GM12873 (cell line): ENCODE measurements around the gene EHMT1.

Experiments used
- CTCF ChIP-seq: IDR thresholded peaks from 2 replicates; pipeline ENCODE4 v1.5.1; 2012; ENCODE audit warnings: low read depth, mild to moderate bottlenecking, moderate library complexity, low read length, control low read depth; ENCODE audit not compliant: insufficient read depth; ENCODE audit errors: missing control alignments

EHMT1 gene

DNA sequence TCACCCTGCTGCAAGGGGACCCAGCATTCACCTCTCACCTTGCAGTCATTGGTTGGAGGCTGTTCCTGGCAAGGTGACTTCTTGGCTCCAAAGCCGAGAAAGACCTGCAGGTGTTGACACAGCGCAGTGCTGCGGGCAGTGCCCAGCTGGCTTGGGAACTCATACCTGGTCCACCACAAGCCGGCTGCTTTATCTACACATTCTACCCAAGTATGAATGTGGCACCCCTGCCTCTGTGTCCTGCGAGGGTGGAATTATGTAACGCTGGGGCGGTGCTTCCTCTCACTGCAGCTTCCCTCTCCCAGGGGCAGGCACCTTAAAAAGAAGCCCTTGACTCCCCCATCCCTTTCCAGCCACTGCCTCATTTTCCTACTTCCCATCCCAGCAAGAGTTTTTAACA is 26.0 kb upstream of the EHMT1 start:
- TF ChIP-seq CTCF = no peak

GRCh38 chr9:137593176-137593575 is 25.6 kb upstream of the EHMT1 start:
- no peak for TF ChIP-seq CTCF

- TF ChIP-seq CTCF = no peak
Observed at GRCh38 chr9:137598943-137599342, 19.9 kb upstream of the EHMT1 start.

DNA sequence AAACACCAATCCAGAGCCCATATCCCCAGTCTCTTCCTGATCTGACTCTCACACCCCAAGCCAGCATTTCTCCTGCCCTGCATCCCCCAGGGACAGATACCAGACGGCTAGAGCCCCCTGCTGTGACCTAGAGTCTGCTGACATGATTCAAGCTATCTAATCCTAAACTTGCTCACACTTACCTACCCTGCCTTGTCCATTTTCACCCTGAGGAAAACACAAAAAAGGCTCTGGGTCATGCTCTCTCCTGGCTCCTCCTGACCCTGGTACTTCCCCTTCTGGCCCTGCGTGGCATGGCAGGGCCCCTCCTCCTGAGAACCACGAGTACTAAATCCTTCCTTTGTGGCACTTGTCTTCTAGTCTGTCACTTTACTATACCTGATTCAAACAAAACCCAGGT is 16.1 kb upstream of the EHMT1 start:
- TF ChIP-seq CTCF = peak; percentile 19

- no peak for TF ChIP-seq CTCF
Observed at GRCh38 chr9:137603879-137604278, 14.9 kb upstream of the EHMT1 start.

- TF ChIP-seq CTCF = no peak
Observed at GRCh38 chr9:137604345-137605086, 14.3 kb upstream of the EHMT1 start.

DNA sequence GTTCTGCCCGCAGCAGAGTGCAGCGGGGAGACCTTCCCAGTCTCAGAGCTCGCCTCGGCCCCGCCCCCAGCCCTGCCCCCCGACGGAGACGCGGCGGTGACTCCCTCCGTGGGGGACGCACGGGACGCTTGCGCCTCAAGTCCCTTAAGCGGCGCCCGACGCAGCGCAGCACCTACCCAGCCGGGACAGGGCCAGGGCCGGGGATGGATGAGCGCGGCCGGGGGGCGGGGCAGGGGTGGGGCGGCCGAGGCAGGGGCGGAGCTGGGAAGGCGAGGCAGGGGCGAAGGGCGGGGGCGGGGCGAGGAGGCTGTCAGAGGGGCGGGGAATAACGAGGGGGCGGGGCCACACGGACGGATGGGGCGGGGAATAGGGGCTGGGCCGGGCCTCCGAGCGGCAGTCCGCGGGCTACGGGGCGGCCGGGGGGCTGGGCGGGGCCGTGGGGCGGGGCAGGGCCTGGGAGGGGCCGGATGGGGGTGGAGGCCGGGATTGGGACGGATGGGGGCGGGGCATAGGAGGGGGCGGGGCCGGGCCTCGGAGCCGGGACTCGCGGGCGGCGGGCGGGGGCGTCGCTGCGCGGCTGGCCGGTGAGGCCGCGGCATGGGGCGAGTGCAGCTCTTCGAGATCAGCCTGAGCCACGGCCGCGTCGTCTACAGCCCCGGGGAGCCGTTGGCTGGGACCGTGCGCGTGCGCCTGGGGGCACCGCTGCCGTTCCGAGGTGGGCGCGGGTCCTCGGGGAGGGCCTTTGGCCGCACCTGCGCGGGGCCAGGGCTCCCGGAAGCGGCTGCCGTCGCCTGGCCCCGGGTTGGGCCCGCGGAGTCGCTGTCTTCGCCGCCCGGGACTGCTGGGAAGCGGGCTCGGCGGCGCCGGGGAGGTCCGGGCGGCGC is 13.4 kb upstream of the EHMT1 start, which contains the start of gene ARRDC1:
Gene ARRDC1 (plus strand): TSS at position 566 of the 884 bp plus-strand sequence. CDS start 32 bp downstream, at position 598.
- TF ChIP-seq CTCF = no peak
